ENCODE measurements around the gene STK11.

STK11 gene, protein sequence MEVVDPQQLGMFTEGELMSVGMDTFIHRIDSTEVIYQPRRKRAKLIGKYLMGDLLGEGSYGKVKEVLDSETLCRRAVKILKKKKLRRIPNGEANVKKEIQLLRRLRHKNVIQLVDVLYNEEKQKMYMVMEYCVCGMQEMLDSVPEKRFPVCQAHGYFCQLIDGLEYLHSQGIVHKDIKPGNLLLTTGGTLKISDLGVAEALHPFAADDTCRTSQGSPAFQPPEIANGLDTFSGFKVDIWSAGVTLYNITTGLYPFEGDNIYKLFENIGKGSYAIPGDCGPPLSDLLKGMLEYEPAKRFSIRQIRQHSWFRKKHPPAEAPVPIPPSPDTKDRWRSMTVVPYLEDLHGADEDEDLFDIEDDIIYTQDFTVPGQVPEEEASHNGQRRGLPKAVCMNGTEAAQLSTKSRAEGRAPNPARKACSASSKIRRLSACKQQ

DNA sequence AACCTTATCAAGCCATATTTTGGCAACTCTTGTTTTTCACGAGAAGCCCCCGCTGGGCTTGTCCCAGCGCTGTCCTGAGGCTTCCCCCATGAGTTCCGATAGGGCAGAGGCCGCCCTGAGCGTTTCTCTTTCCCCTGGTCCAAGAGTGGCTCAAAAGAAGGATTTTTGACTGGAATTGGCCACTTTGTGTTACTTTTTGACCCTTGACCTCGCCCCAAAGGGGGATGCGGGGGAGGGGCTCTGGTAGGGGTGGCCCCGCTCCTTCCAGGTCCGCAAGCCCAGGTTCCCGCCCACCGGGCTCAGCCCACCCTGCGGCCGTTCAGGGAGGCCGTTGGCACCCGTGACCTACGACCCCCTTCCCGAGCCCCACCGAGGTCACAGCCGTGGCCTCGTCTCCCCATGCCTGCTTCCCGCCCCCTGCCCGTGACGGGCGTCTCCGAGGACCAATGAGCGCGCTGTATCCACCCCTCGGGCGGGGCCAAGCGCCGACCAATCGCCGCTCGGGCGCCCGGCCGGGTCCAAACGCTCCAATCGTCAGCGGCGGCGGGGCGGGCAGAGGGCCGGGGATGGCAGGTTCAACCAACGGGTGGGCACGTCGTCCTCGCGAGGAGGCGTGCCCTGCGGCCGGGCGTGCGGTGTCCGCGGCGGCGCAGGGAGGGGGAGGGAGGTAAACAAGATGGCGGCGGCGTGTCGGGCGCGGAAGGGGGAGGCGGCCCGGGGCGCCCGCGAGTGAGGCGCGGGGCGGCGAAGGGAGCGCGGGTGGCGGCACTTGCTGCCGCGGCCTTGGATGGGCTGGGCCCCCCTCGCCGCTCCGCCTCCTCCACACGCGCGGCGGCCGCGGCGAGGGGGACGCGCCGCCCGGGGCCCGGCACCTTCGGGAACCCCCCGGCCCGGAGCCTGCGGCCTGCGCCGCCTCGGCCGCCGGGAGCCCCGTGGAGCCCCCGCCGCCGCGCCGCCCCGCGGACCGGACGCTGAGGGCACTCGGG lies at the start of gene STK11:
Gene STK11, plus strand, starts transcription at position 665 of the 986 bp plus-strand sequence. CDS start 1,136 bp downstream, outside the sequence.
- DNase-seq (ENCODE audit: low spot score): peak; percentile 100

DNA sequence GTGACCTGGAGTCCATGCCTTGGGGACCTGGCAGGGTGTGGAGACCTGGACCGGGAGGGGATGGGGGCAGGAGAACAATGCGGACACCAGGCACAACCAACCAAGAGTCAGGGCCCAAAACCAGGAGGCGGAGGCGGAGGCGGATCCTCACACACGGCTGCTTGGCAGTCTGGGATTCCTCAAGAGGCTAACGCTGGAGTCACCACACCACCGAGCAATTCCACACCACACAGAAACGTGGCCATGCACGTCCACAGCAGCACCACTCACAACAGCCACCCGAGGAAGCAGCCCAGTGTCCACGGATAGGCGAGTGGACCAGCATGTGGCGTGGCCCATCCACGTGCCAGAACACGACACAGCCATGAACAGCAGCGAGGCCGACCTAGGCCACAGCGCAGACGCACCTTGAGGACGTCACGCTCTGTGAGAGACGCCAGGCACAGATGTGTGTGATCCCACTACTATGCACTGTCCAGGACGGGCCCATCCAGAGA lies 49.2 kb upstream of the STK11 start:
- DNase-seq (ENCODE audit: low spot score): no peak

DNA sequence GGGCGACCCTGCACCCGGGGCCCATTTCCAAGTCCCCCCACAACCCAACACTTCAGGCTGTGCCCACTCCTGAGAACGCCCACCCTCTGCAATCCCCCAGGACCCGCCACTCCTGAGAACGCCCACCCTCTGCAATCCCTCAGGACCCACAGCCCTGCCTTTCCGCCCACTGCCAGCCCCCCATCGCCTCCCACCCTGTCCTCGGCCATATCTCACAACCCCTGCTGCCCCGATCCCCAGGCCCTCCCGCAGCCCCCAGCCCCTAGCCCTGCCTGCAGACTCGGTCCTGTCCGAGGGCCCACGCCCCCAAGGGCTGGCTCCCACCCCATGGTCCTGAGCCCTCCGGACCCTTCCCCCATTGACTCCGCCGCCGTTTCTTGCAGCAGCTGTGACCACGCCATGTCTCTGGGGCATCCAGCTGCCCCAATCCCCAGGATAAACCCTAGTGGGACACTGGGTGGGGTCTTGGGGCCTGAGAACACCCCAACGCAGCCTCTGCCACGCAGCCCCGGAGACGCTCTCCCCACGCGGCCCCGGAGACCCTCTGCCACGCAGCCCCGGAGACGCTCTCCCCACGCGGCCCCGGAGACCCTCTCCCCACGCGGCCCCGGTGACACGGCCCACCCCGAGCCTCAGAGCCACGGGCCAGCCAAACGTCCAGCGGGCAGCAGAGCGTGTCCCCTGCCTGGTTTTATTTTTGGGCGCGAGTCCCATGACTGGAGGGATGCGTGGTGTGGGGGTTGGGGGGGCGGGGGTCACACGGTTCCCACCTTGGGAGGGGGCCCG lies 48.6 kb upstream of the STK11 start:
- no peak for DNase-seq (ENCODE audit: low spot score)

DNA sequence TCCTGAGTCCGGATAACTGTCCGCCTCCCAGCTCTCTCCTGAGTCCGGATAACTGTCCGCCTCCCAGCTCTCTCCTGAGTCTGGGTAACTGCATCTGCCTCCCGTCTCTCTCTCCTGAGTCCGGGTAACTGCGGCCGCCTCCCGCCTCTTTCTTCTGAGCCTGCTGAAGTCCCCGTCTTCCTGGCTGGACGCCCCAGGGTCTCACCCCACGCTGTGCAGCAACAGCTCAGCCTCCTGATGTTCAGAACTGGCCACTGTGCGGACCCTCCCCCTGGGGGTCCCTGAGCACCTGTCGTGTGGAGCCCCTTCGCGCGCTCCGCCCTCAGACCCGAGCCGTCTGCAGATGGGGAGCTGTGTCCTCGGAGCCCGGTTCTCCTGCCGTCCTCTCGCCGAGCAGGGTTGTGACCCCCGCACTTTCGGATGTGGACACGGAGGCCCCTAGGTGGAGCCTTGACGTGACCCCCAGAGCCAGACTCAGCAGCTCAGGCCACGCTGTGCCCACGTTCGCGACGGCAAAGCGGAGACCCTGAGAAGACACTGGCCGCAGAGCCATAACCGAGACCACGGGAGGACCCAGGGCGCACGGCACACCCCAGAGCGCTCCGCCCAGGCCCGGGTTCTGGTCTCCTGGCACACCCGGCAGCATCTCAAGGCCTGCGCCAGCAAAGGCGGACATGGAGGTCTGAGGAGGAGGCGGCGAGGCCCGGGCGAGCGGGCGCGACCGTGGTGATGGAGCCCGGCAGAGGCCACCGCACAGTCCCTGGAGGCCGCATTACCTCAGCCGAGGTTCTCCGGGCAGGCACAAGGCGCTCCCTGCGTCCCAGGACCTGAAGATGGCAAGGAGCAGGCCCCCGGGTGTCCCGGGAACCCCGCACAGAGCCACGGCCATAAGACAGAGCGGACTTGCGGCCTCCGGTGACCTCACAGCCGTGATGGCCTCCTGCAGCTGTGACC lies 47.4 kb upstream of the STK11 start:
- DNase-seq (ENCODE audit: low spot score): no peak

DNA sequence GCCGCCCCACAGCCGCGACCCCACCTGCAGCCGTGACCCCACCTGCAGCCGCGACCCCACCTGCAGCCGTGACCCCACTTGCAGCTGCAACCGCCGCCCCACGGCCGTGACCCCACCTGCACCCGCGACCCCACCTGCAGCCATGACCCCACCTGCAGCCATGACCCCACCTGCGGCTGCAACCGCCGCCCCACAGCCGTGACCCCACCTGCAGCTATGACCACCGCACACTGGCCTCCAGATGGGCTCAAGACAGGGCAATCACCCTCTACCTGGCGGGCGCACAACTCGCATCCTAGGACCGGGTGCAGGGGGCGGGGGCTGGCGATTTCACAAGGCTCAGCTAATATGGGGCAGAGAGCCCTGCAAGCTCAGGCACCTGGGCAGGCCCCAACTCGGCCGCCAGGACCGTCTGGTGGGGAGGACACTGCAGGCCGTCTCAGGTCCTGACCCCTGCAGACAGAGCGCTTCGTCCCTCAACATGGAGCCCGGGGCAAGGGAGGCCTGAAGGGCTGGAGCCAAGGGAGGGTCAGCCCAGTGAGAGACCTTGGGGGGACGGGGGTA lies 46.6 kb upstream of the STK11 start:
- no peak for DNase-seq (ENCODE audit: low spot score)

DNA sequence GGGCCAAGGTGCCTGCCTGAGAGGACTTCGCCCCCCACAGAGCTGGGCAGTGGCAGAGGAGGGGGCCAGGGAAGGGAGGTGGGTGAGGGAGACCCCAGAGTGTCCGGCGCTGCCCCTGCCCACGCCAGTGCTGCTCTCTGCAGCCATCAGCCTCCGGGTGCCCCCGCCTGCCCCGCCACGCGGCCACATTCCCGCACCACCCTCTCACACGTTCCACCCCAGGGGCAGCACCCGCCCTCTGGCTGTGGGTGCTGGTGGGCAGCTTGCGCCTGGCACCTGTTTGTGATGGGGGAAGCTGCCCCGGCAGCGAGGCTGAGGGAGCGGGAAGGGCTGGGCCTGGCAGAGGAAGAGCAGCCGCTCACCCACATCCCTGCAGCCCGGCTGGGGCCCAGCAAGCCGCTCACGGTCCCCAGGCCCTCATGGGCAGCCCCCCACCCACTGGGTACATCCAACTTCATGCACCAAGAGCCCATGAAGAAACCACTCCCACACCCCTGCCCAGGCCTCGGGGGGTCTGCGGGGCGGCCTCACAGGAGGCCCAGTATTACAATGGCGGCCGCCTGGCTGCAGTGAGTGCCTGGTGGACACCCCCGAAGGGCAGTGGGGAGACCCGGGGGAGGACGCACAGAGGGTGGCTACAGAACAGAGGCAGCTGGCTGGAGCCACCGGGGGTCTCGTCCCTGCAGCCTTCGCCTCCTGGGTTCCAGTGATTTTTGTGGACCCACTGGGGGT lies 45.5 kb upstream of the STK11 start:
- DNase-seq (ENCODE audit: low spot score): no peak

DNA sequence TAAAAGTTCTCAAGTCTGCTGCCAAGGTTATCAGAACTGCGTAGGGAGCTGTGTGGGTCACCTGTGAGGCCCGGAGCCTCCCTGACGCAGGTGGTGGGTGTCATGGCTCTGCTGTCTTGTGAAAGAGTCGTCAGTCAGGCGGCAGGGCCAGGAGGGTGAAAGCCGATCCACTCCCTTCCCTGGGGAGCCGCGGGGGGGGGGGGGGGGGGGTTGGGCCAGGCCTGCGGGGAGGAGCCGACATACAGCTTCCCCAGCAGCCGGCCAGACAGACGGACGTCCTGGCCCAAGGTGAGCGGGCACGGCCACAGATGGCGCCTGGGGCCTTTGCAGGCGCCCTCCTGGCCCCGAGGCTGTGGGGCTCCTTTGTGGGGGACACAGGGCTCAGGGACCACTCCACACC lies 43.9 kb upstream of the STK11 start:
- no peak for DNase-seq (ENCODE audit: low spot score)

DNA sequence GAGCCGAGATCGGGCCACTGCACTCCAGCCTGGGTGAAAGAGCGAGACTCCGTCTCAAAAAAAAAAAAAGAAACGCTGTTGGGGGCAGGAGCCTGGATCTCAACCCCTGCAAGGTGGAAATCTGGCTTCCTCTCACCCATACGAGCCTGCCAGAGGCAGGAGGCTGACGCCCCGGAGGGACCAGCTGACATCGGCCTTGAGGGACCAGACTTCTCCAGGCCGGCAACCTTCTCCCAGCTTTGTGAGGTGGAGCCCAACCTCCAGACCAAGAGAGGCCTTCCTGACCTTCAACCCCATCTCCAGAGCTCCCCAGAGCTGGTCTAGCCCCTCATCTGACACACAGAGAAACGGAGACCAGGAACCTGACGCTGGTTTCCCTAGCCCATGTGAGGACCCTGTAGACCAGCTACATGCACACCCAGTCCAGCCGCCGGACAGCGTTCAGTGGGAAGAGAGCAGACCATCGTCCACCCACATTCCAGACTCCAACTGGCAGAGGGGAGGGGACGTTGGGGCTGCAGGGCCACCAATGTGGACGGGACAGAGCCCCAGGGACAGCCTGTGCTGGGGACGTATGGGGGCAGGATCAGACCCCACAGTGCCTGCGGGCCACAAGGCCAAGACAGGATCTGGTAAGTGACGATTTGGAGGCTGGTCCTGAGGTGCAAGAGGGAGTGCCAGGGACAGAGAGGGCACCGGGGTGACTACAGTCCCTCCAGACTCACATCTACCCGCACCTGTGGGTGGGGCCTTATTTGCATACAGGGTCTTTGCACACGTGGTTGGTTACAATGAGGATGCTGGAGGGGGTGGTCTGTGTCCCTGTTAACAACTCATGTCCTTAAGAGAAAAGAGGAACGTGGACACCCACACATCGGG lies 42.9 kb upstream of the STK11 start:
- DNase-seq (ENCODE audit: low spot score): no peak

DNA sequence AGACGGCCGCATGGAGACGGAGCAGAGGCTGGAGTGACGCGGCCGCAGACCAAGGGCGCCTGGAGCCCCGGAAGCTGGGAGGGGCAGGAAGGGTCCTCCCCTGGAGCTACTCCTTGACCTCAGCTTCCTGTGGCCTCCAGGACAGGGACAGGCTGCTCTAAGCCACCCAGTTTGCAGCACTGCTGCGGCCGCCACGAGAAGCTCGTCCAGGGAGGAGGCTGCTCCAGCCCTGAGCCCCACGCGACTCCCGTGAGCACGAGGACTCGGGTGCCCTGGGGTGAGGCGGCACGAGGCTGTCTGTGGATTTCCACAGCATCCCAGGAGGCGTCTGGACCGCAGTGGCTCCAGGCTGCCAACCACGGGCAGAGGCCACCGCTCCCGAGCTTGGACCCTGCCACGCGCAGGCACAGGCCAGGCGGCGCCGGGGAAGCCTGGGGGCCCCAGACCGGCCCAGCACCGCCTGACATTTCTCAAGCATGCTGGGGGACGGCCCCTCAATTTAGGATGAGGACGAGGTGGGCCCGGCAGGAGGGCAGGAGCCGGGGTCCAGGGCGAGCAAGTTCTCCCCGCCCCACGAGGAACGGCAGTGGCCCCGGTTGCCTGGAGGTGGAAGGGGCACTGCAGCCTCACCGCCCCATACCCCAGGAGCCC lies 42.2 kb upstream of the STK11 start:
- DNase-seq (ENCODE audit: low spot score): no peak

DNA sequence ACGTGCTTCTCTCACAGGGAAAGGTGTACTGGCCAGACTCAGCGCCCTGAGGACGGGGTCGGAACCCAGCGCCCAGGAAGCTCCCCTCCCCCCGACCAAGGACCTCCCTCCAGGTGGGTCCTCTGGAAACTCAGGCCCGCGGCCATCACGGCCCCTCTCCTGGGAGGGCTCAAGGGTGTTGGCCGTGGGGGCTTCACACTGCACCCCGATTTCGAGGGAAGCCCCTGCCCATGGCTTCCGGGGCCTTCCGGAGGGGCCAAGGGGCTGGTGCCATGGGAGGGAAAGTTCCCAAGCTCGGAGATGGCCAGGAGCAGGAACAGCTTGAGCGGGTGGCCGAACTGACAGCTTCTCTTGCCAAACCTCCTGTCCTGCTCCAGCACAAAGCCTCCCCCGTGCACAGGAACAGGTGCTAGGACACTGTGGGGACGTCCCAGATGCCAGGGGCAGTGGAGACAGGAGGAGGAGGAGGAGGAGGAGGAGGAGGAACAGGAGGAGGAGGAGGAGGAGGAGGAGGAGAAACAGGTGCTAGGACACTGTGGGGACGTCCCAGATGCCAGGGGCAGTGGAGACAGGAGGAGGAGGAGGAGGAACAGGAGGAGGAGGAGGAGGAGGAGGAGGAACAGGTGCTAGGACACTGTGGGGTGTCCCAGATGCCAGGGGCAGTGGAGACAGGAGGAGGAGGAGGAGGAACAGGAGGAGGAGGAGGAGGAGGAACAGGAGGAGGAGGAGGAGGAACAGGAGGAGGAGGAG lies 41.5 kb upstream of the STK11 start:
- no peak for DNase-seq (ENCODE audit: low spot score)

DNA sequence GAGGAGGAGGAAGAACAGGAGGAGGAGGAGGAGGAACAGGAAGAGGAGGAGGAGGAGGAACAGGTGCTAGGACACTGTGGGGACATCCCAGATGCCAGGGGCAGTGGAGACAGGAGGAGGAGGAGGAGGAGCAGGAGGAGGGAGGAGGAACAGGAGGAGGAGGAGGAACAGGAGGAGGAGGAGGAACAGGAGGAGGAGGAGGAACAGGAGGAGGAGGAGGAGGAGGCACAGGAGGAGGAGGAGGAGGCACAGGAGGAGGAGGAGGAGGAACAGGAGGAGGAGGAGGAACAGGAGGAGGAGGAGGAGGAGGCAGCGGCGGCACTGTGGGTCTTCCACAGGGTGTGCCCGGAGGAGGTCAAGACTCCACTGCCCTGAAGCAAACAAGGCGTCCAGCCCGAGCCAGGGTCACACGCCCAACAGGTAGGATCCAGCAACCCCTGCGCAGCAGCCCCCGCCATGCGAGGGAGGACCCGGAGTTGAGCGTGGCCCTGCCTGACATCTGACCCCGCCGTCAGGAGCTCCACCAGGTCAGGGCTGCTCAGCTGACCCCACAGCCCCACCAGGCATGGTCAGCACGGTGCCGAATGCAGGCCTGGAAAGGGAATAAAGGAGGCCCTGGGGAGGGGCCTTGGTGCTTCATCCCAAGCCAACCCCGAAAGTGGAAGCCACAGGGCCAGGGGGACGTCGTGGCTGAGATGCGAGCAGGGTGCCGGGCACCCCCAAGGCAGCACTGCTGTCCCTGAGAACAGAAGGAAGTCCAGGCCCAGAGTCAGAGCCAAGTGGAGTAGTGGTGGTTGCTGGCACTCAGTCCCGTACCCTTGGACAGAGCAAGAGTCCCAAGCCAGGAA lies 40.7 kb upstream of the STK11 start:
- DNase-seq (ENCODE audit: low spot score): no peak

DNA sequence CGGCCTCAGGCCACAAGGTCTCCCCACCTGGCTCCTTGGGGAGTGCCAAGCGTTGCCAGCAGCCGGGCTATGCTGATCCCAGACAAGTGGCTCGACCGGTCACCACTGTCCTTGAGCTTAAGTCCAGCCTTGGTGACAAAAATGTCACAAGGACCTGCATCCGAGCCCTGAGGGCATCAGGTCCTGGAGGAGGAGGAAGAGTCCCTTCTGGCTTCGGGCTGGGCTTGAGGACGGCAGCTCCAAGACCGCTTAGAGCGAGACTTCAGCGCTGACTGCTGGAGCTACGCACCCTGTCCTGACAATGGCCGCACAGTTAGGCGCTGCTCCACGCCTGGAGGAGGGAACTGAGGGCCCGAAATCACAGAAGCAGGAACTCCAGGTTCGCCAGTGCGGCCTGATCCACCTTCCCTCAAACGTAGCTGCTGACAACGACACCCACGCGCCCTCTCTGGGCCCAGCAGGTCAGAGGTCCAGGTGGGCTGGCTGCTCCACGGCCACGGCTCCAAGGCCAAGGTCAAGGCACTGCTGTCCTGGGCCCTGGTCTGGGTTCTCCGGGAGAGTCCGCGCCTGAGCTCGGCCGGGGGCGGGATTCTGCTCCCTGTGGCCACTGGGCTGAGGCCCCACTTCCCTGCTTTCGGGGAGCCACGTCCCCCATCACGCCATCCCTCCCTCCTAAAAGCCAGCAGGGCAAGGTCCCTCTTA lies 38.6 kb upstream of the STK11 start:
- DNase-seq (ENCODE audit: low spot score): no peak

DNA sequence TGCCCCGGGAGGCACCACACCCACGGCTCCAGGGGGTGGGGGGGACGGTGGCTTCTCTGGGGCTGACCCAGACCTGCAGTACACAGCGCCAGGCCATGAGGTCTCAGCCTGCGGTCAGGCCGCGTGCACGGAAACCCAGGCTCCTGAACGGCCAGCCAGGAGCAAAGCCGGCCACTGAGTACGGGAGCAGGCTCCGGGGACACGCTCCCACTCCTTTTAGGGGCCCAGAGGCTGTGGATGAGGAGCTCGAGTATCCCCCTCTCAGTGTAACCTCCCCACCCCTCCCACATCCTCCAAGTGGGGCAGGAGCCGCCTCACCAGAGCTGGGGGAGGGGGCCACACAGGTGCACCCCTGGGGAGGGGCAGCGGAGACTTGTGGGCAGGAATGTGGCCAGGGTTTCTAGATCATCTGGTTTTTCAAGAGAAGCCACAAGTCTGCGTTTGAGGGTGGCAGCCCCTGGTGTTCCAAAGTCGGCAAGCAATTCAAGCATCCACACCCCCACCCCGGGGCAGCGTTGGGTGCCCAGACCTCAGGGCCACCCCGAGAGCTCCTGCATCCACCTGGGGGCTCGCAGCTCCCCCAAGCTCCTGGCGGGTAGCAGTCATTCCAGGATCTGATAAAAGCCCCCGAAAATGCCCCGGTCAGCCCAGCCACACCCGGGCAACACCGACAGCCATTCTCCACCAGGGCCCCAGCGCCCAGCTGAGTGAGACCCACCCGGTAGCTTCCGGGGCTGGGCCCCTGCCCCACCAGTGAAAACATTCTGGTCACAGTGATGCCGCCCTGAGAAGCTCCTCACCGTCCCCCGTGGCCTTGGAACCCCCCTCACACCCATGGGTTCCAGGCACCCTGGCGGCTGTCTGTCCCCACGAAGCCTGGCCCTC lies 37.6 kb upstream of the STK11 start:
- DNase-seq (ENCODE audit: low spot score): no peak

DNA sequence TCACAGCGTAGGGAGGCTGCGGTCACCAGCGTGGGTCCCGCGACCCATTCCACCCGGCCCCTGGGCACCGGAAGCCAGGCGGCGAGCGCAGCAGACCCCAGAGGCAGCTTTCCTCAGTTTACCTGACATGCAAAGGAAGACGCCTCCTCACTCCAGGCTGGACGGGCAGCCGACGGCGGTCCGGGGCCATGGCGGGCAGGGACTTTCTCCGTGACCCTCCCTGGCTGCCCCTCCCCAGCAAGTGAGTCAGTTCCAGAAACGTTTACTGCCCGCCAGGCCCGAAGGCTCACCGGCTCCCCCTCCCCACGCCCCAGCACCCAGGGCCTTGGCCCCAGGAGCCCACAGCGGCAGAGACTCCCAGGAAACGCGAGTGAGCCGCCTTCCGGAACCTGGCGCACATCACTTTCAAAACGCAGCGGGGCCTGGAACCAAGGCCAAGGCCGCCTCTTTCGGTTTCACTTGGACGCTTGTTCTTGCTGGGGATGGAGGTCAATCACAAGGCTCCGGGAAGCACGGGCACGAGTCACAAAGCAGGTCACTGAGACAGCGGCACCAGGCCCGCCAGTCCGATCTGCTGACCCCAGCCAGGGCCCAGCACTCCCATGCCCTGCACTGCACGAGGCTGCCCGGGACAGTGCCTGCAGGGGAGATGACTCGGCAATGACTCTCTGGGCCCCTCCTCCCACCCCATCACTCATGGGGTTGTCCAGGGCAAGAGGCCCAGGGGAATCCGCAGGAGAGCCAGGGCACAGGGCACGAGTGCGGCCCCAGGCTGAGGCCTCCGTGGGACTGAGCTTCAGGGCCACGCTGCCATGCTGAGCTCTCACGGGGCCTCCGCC lies 36.8 kb upstream of the STK11 start:
- DNase-seq (ENCODE audit: low spot score): no peak

Data from left forelimb (tissue), 1 donor.